HG03103 (cell line): ENCODE results near the gene ROCK2.
"Not testable (repeated sequence)": the region's sequence is repeated elsewhere in the genome, so short reads cannot be mapped to it uniquely, and the experiment has no call there.

Experiments used
- ATAC-seq: cut with Tn5 transposase; IDR thresholded peaks from one replicate; pipeline ENCODE4 v1.9.1; 2021; ENCODE audit warnings: low read depth; ENCODE audit not compliant: unreplicated experiment

ROCK2 gene

DNA sequence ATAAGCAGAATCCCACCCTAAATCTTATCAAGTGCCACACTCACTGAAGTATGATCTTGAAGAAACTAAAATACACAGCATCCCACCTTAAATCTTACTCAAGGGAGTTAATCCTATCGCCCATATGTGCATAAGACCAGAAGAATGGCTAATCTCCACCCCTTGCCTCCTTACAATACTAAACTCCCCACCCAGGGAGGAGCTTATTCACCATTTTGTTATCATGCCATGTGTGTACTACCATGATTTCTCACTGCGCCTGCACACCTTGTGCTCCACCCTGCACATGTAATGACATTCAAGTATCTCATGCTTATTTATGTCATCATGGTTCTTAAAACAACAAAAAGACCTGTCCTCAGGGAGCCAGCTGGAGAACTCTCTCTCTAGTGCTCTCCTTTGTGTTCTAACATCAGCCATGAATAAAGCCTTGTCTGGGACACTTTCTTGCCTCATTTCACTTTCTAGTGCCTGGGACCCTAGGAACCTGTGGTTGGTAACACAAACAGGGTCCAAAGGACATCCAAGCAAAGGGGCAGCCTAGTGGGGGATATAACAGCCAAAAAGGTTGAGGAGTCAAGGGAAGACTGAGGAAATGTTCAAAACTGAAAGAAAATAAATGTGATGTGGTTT lies 101.8 kb downstream of the ROCK2 start:
- no peak for ATAC-seq

GRCh38 chr2:11241412-11242203 lies 102.8 kb downstream of the ROCK2 start:
- ATAC-seq = no peak

- no peak for ATAC-seq
These were observed 104.6 kb downstream of the ROCK2 start for GRCh38 chr2:11239666-11240462.

DNA sequence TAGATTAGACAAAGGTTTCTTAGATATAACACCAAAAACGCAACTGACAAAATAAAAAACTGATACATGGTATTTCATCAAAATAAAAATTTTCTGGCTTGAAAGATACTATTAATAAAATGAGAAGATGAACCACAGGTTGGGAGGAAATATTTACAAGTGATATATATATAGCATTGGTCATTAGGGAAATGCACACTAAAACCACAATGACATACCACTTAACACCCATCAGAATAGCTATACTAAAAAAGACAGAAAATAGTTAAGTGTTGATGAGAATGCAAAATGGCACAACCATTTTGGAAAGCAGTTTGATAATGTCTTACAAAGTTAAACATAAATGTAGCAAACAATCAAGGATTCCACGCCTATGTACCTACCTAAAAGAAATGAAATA lies 105.3 kb downstream of the ROCK2 start:
- ATAC-seq = no peak

DNA sequence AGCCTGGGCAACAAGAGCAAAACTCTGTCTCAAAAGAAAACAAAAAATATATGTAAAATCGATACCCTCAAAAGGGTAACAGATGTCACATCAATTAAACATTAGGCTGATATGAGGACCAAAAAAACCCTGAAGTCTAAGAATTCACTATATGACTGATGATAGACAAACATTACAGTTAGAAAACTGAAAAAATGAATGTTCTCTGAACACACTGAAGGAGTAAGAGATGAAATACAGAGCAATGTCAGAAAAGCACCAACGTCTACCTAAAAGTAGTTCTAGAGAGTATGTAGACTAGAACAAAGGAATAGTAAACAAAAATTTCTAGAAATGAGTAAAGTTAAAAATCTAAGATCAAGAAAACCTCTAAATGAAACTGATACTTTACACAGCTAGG lies 107.3 kb downstream of the ROCK2 start:
- no peak for ATAC-seq

GRCh38 chr2:11236335-11236734 lies 108.1 kb downstream of the ROCK2 start:
- no peak for ATAC-seq

- ATAC-seq = no peak
These were observed 108.9 kb downstream of the ROCK2 start for GRCh38 chr2:11235583-11235982.

DNA sequence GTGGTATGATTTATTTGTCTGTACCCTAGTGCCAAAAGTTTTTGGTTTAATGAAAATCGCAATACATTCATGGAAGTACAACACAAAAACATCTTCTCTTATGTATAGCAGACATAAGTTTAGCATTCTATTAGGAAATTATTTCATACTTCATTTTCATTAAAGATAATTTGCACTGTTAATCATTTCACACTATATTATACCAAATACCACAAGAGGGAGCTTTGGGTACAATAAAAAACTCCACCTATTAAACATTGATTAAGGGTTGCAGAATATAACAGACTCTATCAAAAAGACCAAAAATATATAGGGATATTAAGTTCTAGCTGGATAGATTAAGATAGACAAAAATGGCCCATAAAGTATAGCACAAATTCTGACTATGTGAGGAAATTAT lies 110.1 kb downstream of the ROCK2 start:
- ATAC-seq = no peak

- ATAC-seq = not testable (repeated sequence)
These were observed 113.2 kb downstream of the ROCK2 start for GRCh38 chr2:11231193-11231592.

DNA sequence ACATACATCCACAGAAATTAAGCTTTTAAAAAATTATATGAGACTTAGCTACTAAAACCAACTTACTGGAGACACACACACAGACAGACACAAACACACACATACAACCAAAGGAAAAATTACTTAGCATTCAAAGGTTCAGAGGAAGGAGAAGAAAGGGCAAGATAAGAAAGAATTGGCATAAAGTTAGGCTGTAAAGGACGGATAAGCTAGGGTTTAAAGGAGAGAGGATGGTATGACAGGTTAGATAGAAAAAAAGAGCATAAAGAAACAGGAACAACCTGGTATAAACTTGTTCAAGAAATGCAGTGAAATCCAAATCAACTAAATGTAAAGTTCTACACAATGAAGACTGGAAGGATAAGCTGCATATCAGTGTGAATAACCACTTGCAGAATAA lies 115.7 kb downstream of the ROCK2 start:
- no peak for ATAC-seq

GRCh38 chr2:11227595-11227994 lies 116.8 kb downstream of the ROCK2 start:
- no peak for ATAC-seq

- no peak for ATAC-seq
These were observed 119.5 kb downstream of the ROCK2 start for GRCh38 chr2:11224887-11225286.

- no peak for ATAC-seq
These were observed 121.6 kb downstream of the ROCK2 start for GRCh38 chr2:11222845-11223244.

- ATAC-seq = no peak
These were observed 124.0 kb downstream of the ROCK2 start for GRCh38 chr2:11220445-11220844.

DNA sequence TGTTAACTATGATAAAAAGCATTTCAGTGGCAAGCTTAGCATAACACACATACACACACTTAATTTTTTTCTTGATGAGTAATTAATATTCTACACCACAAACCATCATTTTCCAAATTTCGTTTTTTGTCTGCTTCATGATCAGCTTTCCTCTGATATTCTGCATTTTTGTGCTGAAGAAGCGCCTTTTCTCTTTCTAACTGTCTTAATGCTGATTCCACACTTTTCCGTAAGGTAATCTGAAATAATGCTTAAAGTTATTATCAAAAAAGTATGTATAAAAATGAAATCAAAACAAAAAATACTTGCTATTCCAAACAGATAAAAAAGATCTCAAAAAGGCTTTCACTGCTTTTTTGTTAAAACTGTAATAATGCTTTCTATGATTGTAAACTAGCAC lies 129.0 kb downstream of the ROCK2 start:
- ATAC-seq = no peak

GRCh38 chr2:11214770-11215169 lies 129.7 kb downstream of the ROCK2 start:
- no peak for ATAC-seq

GRCh38 chr2:11213975-11214374 lies 130.5 kb downstream of the ROCK2 start:
- no peak for ATAC-seq

DNA sequence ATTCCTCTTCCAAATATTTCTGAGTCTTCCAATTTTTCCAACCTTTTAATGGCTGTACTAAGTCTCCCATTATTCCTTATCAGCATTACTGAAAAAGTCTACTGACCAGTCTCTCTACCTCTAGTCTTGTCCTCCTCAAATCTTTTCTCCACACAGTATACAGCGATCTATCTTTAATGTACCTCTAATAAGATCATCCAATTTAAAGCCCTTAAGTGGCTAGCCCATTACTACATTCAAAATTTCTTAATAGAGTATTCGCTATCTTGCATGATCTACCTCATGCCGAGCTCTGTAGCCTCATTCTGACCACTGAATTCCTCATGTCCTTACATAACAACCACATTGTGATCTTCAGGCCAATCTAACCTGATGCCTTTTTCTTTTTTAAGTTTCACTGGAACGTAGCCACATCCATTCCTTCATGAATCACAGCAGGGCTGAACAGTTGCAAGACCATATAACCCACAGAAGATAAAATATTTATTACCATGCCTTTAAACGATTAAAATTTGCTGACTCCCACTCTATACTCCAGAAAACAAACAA lies 131.3 kb downstream of the ROCK2 start:
- no peak for ATAC-seq

DNA sequence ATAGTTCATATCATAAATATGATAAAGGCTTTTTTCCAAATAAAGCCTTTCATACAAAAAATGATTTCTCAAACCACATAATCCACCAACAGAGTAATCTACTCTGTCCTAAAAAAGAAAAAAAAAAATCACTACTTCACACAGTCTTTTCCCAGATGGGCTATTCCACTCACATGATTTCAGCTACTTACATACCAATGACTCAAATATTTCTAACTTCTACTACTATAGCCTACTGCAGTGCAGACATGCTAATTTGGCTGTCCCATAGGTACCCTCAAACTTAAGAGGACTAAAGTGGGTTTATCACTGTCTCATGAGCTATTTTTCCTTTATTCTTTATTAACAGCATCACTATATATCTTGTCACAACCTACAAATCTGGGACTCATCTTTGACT lies 131.8 kb downstream of the ROCK2 start:
- ATAC-seq = no peak

GRCh38 chr2:11208083-11208482 lies 136.4 kb downstream of the ROCK2 start:
- ATAC-seq = no peak

- no peak for ATAC-seq
These were observed 141.0 kb downstream of the ROCK2 start for GRCh38 chr2:11203480-11203879.
